Activated CD4-positive, CD25-positive, alpha-beta regulatory T cell (primary cell): Measurements from ENCODE around the gene ARMH2.
"Not testable (repeated sequence)": the region's sequence is repeated elsewhere in the genome, so short reads cannot be mapped to it uniquely, and the experiment has no call there.

Experiments used
- DNase-seq, 4 experiments: peaks; one replicate each; lab custom pipeline; 2025; lab: John Stamatoyannopoulos, UW

The ARMH2 gene

GRCh38 chr6:24818346-24818745, 19.6 kb upstream of the ARMH2 start:
- no peak for DNase-seq

- DNase-seq: no peak
These were observed 11.0 kb upstream of the ARMH2 start for GRCh38 chr6:24809728-24810127.

- no peak for DNase-seq
These were observed 8.9 kb upstream of the ARMH2 start for GRCh38 chr6:24807584-24807983.

GRCh38 chr6:24802271-24803059, 3.7 kb upstream of the ARMH2 start:
- DNase-seq: no peak

GRCh38 chr6:24799541-24799915, 811 bp upstream of the ARMH2 start:
- DNase-seq: no peak

- DNase-seq: no peak
These were observed 1.0 kb downstream of the ARMH2 start for GRCh38 chr6:24797596-24798216.

- no peak for DNase-seq
These were observed 2.0 kb downstream of the ARMH2 start for GRCh38 chr6:24796616-24797290.

- no peak for DNase-seq
These were observed 3.6 kb downstream of the ARMH2 start for GRCh38 chr6:24795106-24795505.

GRCh38 chr6:24788031-24788665, 10.6 kb downstream of the ARMH2 start:
- DNase-seq: no peak

GRCh38 chr6:24780206-24780605, 18.5 kb downstream of the ARMH2 start:
- no peak for DNase-seq

- no peak for DNase-seq
These were observed 19.2 kb downstream of the ARMH2 start for GRCh38 chr6:24779416-24780016.

- DNase-seq: no peak
These were observed 19.8 kb downstream of the ARMH2 start for GRCh38 chr6:24778878-24779277.

GRCh38 chr6:24778121-24778520, 20.6 kb downstream of the ARMH2 start:
- no peak for DNase-seq

GRCh38 chr6:24777227-24777626, 21.5 kb downstream of the ARMH2 start:
- DNase-seq: no peak

GRCh38 chr6:24775520-24776058, 23.1 kb downstream of the ARMH2 start:
- no peak for DNase-seq

GRCh38 chr6:24774696-24775519, 23.8 kb downstream of the ARMH2 start, which contains the start of gene GMNN:
Gene GMNN (plus strand): TSS chr6:24774937. CDS start chr6:24777247, 2,310 bp downstream.
- peak; percentile 94 to 96 (median 96) for DNase-seq

GRCh38 chr6:24768361-24768760, 30.4 kb downstream of the ARMH2 start:
- DNase-seq: no peak

GRCh38 chr6:24766680-24767462, 31.8 kb downstream of the ARMH2 start:
- DNase-seq: no peak

GRCh38 chr6:24765968-24766367, 32.7 kb downstream of the ARMH2 start:
- DNase-seq: not testable (repeated sequence)
